GM23338 (cell line): ENCODE results near the gene CYSTM1. TPM values are rescaled to one million over a fixed set of nuclear protein-coding genes. Genes with fewer than 3 reads are reported as not detected.

Source experiments
- ATAC-seq: fragments of 200-7000 bp; cut with Tn5 transposase; 3 replicates; pipeline ENCODE4 v1.9.1; 2020
- DNase-seq: peaks from one replicate; pipeline ENCODE4 v3.0.0-alpha.2; 2015; ENCODE audit warnings: low spot score
- H2AFZ ChIP-seq: fragments of 200-600 bp; sonication (generic); 2 replicates; pipeline ENCODE4 v1.8.0; 2016; ENCODE audit warnings: antibody characterized with exemption, mild to moderate bottlenecking, moderate library complexity
- H3F3A ChIP-seq: fragments of 200-600 bp; sonication (generic); replicated peaks from 2 replicates; pipeline ENCODE4 v1.8.0; 2017; ENCODE audit warnings: antibody characterized with exemption, mixed run types, low read depth
- H3K27ac ChIP-seq: fragments of 200-600 bp; sonication (generic); 2 replicates; pipeline ENCODE4 v1.6.1; 2016; ENCODE audit warnings: low read depth
- H3K27me3 ChIP-seq: fragments of 200-600 bp; sonication (generic); 2 replicates; pipeline ENCODE4 v1.8.0; 2016; ENCODE audit warnings: mild to moderate bottlenecking, mixed run types, moderate library complexity; ENCODE audit not compliant: insufficient read depth
- H3K36me3 ChIP-seq: fragments of 200-600 bp; sonication (generic); 2 replicates; pipeline ENCODE4 v1.8.0; 2016; ENCODE audit warnings: mild to moderate bottlenecking; ENCODE audit not compliant: insufficient read depth
- H3K4me1 ChIP-seq: fragments of 200-600 bp; sonication (generic); 2 replicates; pipeline ENCODE4 v1.8.0; 2016; ENCODE audit warnings: mild to moderate bottlenecking, moderate library complexity; ENCODE audit not compliant: insufficient read depth
- H3K4me2 ChIP-seq: fragments of 200-600 bp; sonication (generic); 2 replicates; pipeline ENCODE4 v1.7.1; 2017; ENCODE audit warnings: mixed run types
- H3K4me3 ChIP-seq: fragments of 200-600 bp; sonication (generic); 2 replicates; pipeline ENCODE4 v1.6.1; 2016; ENCODE audit warnings: mixed run types
- H3K79me2 ChIP-seq: fragments of 200-600 bp; sonication (generic); replicated peaks from 2 replicates; pipeline ENCODE4 v1.8.0; 2017; ENCODE audit warnings: mild to moderate bottlenecking; ENCODE audit not compliant: insufficient read depth
- H3K9me2 ChIP-seq: fragments of 200-600 bp; sonication (generic); 2 replicates; pipeline ENCODE4 v1.8.0; 2017; ENCODE audit not compliant: insufficient read depth
- H4K20me1 ChIP-seq: fragments of 200-600 bp; sonication (generic); replicated peaks from 2 replicates; pipeline ENCODE4 v1.8.0; 2017; ENCODE audit warnings: mild to moderate bottlenecking; ENCODE audit not compliant: insufficient read depth
- H3K27ac Mint-ChIP-seq: 2 replicates; pipeline ENCODE4 v1.8.0; 2020; ENCODE audit warnings: inconsistent platforms, mild to moderate bottlenecking, moderate library complexity, mixed read lengths
- H3K27me3 Mint-ChIP-seq: 3 replicates; pipeline ENCODE4 v1.8.0; 2022; ENCODE audit warnings: low read depth, mild to moderate bottlenecking, moderate library complexity, mixed read lengths, inconsistent platforms; ENCODE audit not compliant: insufficient read depth, poor library complexity
- H3K36me3 Mint-ChIP-seq: 3 replicates; pipeline ENCODE4 v1.8.0; 2021; ENCODE audit warnings: low read depth, mild to moderate bottlenecking, inconsistent platforms, moderate library complexity, mixed read lengths
- H3K4me1 Mint-ChIP-seq: 3 replicates; pipeline ENCODE4 v1.8.0; 2020; ENCODE audit warnings: mild to moderate bottlenecking, inconsistent platforms, mixed read lengths
- H3K4me3 Mint-ChIP-seq: 3 replicates; pipeline ENCODE4 v1.8.0; 2021; ENCODE audit warnings: moderate library complexity, mild to moderate bottlenecking, inconsistent platforms, mixed read lengths
- H3K9me3 Mint-ChIP-seq: 3 replicates; pipeline ENCODE4 v1.8.0; 2020; ENCODE audit warnings: moderate library complexity, mild to moderate bottlenecking, inconsistent platforms, mixed read lengths
- EZH2 ChIP-seq: fragments of 200-600 bp; sonication (generic); IDR thresholded peaks from one replicate; pipeline ENCODE4 v1.8.0; 2017; ENCODE audit warnings: antibody characterized with exemption, mild to moderate bottlenecking, low read depth; ENCODE audit not compliant: unreplicated experiment
- POLR2AphosphoS5 ChIP-seq: IDR thresholded peaks from 2 replicates; pipeline ENCODE4 v1.6.1; 2016; ENCODE audit warnings: antibody characterized with exemption, low read depth
- STAT1 ChIP-seq: IDR thresholded peaks from one replicate; pipeline ENCODE4 v1.6.1; 2016; ENCODE audit warnings: antibody characterized with exemption; ENCODE audit not compliant: unreplicated experiment
- polyA plus RNA-seq: library from polyadenylated mRNA; unstranded; fragments of >200 nt; fragmentation: Nextera tagmentation; extraction: Ambion mirVana; gene quantifications from 2 replicates; pipeline ENCODE4 v1.2.1, GENCODE V29; 2016
- total RNA-seq: library from RNA; depleted of rRNA; stranded (reverse); fragments of >200 nt; shearing (Covaris generic); gene quantifications from 2 replicates; pipeline ENCODE4 v1.2.3, GENCODE V29; 2014
- TF ChIP-seq, protein P1 (sequence below), 2 experiments: fragments of 200-600 bp in 1 of 2; sonication (generic) in 1 of 2; conservative IDR thresholded peaks; 2 replicates each; pipeline versions ENCODE4 v1.5.1 to v1.6.1; 2016 to 2017; ENCODE audit warnings: antibody characterized with exemption in 2 of 2, low read depth in 2 of 2, mild to moderate bottlenecking in 2 of 2, moderate library complexity in 1 of 2
- TF ChIP-seq, protein P2 (sequence below): IDR thresholded peaks from one replicate; pipeline ENCODE4 v1.6.1; 2018; ENCODE audit warnings: antibody characterized with exemption; ENCODE audit not compliant: unreplicated experiment

Gene CYSTM1
- total and polyA plus RNA-seq, 2 experiments from 2014 or later = 14.4 to 46.0 TPM

- peaks cover 46% of the 10 kb centered on the region for H3K27me3 ChIP-seq
- H3K4me3 Mint-ChIP-seq = peak overlapping the region; percentile 72
- H3K27me3 Mint-ChIP-seq = peaks cover 46% of the 10 kb centered on the region
Observed at GRCh38 chr5:140145818-140146522, 29.0 kb upstream of the CYSTM1 start.

DNA sequence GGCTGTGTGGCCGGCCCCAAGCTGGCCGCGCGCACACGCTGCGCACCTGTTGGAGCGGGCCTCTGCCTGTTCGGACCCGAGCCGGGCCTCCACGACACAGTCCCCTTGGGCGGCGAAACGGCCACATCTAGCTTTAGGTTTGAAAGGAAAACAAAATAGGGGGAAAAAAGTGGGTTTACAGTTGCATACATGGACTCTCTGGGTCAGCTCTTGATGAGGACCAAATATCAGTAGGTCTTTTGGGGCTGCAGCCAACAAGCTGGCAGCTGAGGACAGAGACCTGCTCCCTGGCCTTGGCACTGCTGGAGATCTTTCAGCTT is 28.5 kb upstream of the CYSTM1 start:
- H3K36me3 Mint-ChIP-seq = no peaks in the 10 kb centered on the region
- Histone ChIP-seq H3F3A (no peaks in the 10 kb centered on the region), H2AFZ (peak overlapping the region; percentile 99), H4K20me1 (peaks cover 3% of the 10 kb centered on the region; the same call in 1 of the 2 replicates), H3K4me3 (peak overlapping the region; percentile 79), H3K36me3 (no peaks in the 10 kb centered on the region; the same call in 1 of the 2 replicates), H3K27me3 (peaks cover 46% of the 10 kb centered on the region), H3K4me1 (no peaks in the 10 kb centered on the region; the same call in 1 of the 2 replicates), H3K9me2 (no peaks in the 10 kb centered on the region), H3K79me2 (no peaks in the 10 kb centered on the region), H3K27ac (no peak overlapping the region), H3K4me2 (peak overlapping the region; percentile 93)
- H3K27ac Mint-ChIP-seq = no peak overlapping the region
- H3K4me1 Mint-ChIP-seq = peaks cover 22% of the 10 kb centered on the region
- H3K4me3 Mint-ChIP-seq = peak overlapping the region; percentile 72
- ATAC-seq (peak; percentile 35), DNase-seq (no peak)
- TF ChIP-seq POLR2AphosphoS5 (no peak), EZH2 (peak; percentile 50)
- H3K9me3 Mint-ChIP-seq = no peaks in the 10 kb centered on the region
- H3K27me3 Mint-ChIP-seq = peaks cover 46% of the 10 kb centered on the region

More at GRCh38 chr5:140145818-140146522, 29.0 kb upstream of the CYSTM1 start:
- Histone ChIP-seq H3K4me1 (no peaks in the 10 kb centered on the region; the same call in 1 of the 2 replicates), H3F3A (no peaks in the 10 kb centered on the region), H3K27ac (no peak overlapping the region), H3K36me3 (no peaks in the 10 kb centered on the region; the same call in 1 of the 2 replicates), H3K4me3 (peak overlapping the region; percentile 79), H4K20me1 (peaks cover 3% of the 10 kb centered on the region; the same call in 1 of the 2 replicates), H2AFZ (peak overlapping the region; percentile 99), H3K4me2 (peak overlapping the region; percentile 93), H3K79me2 (no peaks in the 10 kb centered on the region), H3K9me2 (no peaks in the 10 kb centered on the region)
- H3K4me1 Mint-ChIP-seq = peaks cover 22% of the 10 kb centered on the region
- no peak overlapping the region for H3K27ac Mint-ChIP-seq
- TF ChIP-seq, protein P1, sequence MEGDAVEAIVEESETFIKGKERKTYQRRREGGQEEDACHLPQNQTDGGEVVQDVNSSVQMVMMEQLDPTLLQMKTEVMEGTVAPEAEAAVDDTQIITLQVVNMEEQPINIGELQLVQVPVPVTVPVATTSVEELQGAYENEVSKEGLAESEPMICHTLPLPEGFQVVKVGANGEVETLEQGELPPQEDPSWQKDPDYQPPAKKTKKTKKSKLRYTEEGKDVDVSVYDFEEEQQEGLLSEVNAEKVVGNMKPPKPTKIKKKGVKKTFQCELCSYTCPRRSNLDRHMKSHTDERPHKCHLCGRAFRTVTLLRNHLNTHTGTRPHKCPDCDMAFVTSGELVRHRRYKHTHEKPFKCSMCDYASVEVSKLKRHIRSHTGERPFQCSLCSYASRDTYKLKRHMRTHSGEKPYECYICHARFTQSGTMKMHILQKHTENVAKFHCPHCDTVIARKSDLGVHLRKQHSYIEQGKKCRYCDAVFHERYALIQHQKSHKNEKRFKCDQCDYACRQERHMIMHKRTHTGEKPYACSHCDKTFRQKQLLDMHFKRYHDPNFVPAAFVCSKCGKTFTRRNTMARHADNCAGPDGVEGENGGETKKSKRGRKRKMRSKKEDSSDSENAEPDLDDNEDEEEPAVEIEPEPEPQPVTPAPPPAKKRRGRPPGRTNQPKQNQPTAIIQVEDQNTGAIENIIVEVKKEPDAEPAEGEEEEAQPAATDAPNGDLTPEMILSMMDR (conservative IDR thresholded peaks at IDR 0.05; ENCODE audit: low read depth in 2 of 2) = peak; percentile 49 to 59
- TF ChIP-seq, protein P2, sequence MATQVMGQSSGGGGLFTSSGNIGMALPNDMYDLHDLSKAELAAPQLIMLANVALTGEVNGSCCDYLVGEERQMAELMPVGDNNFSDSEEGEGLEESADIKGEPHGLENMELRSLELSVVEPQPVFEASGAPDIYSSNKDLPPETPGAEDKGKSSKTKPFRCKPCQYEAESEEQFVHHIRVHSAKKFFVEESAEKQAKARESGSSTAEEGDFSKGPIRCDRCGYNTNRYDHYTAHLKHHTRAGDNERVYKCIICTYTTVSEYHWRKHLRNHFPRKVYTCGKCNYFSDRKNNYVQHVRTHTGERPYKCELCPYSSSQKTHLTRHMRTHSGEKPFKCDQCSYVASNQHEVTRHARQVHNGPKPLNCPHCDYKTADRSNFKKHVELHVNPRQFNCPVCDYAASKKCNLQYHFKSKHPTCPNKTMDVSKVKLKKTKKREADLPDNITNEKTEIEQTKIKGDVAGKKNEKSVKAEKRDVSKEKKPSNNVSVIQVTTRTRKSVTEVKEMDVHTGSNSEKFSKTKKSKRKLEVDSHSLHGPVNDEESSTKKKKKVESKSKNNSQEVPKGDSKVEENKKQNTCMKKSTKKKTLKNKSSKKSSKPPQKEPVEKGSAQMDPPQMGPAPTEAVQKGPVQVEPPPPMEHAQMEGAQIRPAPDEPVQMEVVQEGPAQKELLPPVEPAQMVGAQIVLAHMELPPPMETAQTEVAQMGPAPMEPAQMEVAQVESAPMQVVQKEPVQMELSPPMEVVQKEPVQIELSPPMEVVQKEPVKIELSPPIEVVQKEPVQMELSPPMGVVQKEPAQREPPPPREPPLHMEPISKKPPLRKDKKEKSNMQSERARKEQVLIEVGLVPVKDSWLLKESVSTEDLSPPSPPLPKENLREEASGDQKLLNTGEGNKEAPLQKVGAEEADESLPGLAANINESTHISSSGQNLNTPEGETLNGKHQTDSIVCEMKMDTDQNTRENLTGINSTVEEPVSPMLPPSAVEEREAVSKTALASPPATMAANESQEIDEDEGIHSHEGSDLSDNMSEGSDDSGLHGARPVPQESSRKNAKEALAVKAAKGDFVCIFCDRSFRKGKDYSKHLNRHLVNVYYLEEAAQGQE = peak; percentile 45
- no peak for TF ChIP-seq STAT1
- no peaks in the 10 kb centered on the region for H3K36me3 Mint-ChIP-seq
- peak; percentile 81 for ATAC-seq
- DNase-seq = peak; percentile 80
- no peaks in the 10 kb centered on the region for H3K9me3 Mint-ChIP-seq
